Posterior vena cava (tissue), 2 donors: ENCODE results near the gene HDAC2. TPM values are rescaled to one million over a fixed set of nuclear protein-coding genes. Genes with fewer than 3 reads are reported as not detected.
"Not testable (repeated sequence)": the region's sequence is repeated elsewhere in the genome, so short reads cannot be mapped to it uniquely, and the experiment has no call there.

ENCODE experiments used
- DNase-seq: peaks from one replicate; pipeline ENCODE4 v3.0.0-alpha.2; 2020; ENCODE audit warnings: low spot score
- intact Hi-C, 2 donors: fragments of 100-400 bp; cut with DNase I; formaldehyde crosslinking; loops; one replicate each; pipeline versions ENCODE4 v1.14.1 to v1.14.2; 2022 to 2023
- long read RNA-seq, 2 donors: library from polyadenylated mRNA; unstranded; transcript quantifications; one replicate each; pipeline ENCODE4 v2.0.0, GENCODE V29; 2020 to 2021
- total RNA-seq, 2 donors: library from RNA; stranded (reverse); fragmentation: NEBNext Ultra II Directional; extraction: Animal tissue kit (Norgen Biotek cat#: 25700); gene quantifications; one replicate each; pipeline ENCODE4 v1.2.1, GENCODE V29; 2021
- donor health status: DM: yes; HTN: yes; CAD: no.
- donor health status: DM: yes; HTN: yes; CAD: no.

HDAC2 gene
- 10 to 100 TPM; 54.5 to 63.6 TPM for total RNA-seq
- long read RNA-seq, donor 1, full-length matches to known transcripts: 33 of 41 reads
- long read RNA-seq, donor 1, partial matches to known transcripts: 8 of 41 reads
- long read RNA-seq, donor 1, other reads (novel, unspliced or antisense): 0 of 41 reads
- long read RNA-seq, donor 2, full-length matches to known transcripts: 143 of 273 reads
- long read RNA-seq, donor 2, partial matches to known transcripts: 119 of 273 reads
- long read RNA-seq, donor 2, other reads (novel, unspliced or antisense): 11 of 273 reads

DNA sequence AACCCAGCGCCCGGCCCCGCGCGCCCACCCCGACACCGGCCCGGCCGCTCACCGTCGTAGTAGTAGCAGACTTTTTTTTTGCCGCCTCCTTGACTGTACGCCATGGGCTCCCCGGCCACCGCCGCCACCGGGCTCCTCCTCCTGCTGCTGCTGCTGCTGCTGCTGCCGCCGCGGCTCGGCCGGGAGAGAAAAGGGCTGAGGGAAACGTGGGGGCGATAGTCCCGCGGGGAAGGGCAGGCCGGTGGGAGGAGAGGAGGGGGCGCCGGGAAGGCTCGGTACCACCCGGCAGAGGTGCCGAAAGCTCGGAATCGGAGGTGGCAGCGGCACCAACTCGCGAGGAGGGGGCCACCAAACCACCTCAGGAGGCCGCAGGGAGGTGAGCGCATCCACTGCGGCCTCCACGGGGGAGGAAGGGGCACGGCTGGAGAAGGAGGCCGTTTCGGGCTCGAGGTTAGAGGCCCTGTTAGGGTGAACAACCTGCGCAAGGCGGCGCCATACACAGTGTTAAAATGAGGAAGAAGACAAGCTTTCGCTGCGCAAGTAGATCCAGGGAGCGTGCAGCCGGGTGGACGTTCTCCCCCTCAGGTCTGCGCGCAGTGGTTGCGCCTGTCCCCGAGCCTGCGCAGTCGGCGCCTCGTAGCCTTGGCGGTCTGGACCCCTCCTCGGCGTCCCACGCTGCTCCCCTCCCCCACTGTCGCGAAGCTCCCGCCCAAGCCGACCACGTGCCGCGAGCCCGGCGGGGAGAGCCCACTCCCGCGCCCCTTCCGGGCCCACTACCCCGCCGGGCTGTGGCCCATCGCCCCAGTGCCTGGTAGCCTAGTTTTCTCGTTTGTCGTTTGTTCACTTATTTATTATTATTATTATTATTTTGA is at the start of gene HDAC2:
TSS of gene HDAC2 (minus strand) at position 344 of the 872 bp plus-strand sequence. CDS start at position 104, 240 bp downstream.
- DNase-seq: peak; percentile 95
- intact Hi-C loops: loop anchor here in 1 of 2 donors (10.0 kb wide), 1 partner anchor 134 kb away; no protein-coding TSS in a partner anchor

DNA sequence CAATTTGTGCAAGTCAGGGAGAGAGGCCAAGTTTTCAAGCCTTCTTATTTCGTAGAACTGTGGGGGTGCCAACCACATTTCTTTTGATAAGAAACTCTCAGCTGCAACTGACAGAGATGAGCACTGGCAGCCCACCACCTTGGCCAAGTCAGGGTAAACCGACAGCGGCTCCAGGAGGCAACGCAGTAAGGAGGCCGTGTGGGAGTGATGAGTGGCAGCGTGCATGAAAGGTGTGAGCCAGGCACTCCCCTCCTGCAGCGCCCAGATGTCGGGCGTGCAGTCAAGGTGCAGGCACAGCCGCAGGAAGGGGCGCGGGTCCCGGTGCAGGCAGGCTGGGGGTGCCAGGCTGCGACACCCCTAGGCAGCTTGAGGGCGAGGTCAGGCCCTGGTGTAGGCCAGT is 49.2 kb upstream of the HDAC2 start:
- intact Hi-C loops: no loop called here

DNA sequence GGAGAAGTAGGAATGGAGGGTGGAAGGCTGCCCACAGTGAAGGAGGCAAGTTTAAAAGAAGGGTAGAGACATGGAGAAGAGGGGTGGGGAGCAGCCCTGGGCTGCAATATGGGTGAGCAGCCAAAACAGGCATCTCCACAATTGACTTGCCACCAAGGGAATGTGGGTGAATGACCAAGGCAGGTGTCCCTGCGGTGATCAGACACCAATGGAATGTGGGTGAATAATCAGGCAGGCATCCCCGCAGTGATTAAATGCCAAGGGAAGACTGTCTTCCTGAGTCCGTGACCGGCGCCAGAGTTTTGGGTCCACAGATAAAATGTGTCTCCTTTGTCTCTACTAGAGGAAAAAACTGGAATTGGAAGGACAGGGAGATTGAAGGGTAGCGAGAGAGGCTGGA is 46.2 kb upstream of the HDAC2 start:
- DNase-seq, intact Hi-C loops: not testable (repeated sequence)

More for the DNA sequence above, 49.2 kb upstream of the HDAC2 start:
- no peak for DNase-seq

DNA sequence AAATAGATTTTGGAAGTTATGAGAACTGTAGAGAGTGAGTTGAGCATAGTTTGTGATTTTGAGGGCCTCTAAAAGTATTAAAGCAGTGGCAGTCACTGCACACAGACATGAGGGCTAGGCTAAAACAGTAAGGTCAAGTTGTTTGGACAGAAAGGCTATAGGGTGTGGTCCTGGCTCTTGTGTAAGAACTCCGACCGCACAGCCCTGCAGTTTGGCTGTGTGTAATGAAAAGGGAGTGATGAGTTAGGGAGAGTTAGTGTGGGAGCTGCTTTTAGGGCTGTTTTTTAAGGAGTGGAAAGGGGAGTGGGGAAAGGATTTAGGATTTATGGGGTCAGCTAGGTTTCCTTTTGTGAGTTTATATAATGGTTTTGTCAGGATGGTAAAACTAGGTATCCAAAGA is 43.2 kb upstream of the HDAC2 start:
- DNase-seq, intact Hi-C loops: not testable (repeated sequence)

DNA sequence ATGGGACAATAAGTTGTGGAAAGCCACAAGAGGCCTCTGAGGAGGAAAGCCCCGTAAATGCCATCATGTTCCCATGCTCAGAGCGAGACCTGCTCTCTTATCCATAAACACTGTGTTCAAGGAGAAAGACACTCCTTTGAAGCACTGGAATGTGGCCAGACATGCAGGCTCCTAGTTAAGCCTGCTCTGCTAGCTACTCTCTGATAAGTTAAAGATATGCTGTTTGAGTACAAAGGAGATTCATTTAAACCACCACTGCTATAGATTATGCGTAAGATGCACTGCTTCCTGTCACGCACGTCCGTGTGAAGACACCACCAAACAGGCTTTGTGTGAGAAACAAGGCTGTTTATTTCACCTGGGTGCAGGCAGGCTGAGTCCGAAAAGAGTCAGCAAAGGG is 40.5 kb upstream of the HDAC2 start:
- DNase-seq, intact Hi-C loops: not testable (repeated sequence)

DNA sequence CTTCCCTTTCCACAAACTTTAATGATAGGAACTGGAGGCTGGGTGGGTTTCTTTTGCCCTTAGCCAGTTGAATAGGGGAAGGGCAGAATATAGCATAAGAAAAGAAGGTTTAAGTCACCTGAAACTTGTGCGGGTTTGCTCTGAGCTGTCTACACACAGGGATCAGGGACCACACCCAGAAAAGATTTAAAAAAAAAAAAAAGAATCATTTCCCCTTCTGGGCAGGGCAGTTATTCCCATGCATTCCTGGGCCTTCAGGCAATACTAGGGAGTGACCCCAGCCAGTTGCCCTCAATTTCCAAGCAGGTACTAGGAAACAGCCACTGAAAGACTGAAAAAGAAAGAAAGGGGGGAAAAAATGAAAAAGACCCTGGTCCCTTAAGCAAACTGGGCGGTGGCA is 39.6 kb upstream of the HDAC2 start:
- intact Hi-C loops: no loop called here
- DNase-seq: no peak

DNA sequence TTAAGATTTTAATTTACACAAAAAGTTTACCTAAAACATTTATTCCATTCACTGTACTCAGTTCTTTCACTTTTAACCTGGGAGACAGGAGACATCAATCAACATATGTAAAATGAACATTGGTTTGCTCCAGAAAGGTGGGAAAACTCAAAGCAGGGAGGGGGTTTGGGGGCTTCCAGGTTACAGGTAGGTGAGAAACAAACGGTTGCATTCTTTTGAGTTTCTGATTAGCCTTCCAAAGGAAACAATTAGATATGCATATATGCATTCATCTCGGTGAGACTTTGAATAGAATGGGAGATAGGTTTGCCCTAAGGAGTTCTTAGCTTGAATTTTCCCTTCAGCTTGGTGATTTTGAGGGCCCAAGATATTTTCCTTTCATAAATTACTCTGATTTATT is 38.2 kb upstream of the HDAC2 start:
- intact Hi-C loops: no loop called here
- no peak for DNase-seq

DNA sequence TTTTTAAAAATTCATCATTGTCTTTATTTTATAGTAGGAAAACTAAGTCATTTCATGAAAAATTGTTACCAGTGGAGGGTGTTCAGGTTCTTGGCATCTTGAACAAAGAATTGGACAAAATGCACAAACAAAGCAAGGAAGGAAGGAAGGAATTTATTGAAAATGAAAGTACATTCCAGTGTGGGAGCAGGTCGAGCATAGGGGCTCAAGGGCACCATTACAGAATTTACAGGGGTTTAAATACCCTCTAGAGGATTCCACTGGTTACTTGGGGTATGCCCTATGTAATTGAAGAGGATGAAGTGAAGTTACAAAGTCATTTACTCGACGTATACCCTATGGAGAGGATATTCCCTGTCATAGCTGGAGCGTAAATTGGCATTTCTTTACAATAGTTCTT is 37.4 kb upstream of the HDAC2 start:
- DNase-seq: no peak
- intact Hi-C loops: no loop called here

DNA sequence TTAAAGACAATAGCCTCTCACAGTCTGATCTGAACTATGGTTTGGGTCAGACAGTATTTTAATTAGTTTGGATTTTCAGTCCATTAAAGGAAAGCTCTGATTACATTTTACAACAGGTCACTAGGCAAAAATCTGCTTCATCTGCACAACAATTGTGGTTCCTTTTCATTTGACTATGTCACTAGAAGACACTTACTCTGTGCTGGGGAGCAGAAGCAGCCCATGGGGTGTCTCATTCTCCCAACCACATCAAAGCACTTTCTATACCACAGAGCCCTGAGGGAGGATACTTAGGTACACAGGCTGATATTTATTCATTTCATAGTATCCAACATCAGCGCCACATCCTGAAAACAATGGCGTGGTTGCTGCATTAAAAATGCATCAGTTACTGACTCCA is 36.6 kb upstream of the HDAC2 start:
- intact Hi-C loops: no loop called here
- no peak for DNase-seq

DNA sequence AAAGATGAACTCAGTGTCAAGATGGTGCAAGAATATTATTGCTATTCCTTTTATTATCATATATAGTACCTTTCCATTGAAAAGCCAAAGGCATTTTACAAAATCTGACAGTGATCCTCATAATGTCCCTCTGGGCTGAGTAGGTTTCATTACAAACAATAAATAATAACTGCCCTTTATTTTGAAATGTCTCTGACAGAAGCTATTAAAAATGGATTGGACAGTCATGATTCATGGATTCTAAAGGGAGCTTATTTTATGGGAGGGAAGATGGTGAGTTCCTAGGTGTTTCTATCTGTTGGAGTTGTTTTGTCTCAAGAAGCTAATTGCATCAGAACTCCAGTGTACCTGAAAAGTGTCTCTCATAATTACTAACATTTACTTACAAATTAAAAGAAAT is 30.4 kb upstream of the HDAC2 start:
- DNase-seq: no peak
- intact Hi-C loops: no loop called here

DNA sequence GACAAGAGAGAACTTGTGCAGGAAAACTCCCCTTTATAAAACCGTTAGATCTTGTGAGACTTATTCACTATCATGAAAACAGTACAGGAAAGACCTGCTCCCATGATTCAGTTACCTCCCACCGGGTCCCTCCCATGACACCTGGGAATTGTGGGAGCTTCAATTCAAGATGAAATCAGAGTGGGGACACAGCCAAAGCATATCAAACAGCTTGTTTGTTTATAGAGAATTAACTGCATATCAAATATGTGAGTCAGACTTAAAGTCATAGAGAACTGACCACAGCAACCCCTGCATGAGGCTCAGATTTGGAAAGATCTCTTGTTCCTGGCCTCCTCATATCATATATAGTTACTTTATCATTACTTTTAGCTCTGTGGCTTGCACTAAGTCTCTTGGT is 29.1 kb upstream of the HDAC2 start:
- intact Hi-C loops: no loop called here
- no peak for DNase-seq

DNA sequence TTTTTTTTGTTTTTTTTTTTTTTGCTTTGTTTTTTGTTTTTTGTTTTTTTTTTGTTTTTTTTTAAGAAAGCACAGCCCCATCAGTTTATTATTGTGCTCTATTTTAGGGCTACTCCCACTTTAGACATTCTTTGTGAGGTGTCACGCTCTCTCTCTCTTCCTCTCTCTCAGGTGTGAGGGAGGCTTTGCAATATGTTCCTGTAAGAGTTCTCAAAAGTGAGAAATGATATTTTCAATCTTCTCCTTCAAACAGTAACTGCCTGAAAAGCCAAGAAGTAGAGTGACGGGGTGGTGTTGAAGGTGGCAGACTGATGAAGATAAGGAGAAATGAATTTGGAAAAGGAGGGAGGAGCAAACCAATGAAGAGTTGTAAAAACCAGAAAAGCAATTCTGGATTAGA is 28.3 kb upstream of the HDAC2 start:
- intact Hi-C loops: no loop called here
- no peak for DNase-seq

DNA sequence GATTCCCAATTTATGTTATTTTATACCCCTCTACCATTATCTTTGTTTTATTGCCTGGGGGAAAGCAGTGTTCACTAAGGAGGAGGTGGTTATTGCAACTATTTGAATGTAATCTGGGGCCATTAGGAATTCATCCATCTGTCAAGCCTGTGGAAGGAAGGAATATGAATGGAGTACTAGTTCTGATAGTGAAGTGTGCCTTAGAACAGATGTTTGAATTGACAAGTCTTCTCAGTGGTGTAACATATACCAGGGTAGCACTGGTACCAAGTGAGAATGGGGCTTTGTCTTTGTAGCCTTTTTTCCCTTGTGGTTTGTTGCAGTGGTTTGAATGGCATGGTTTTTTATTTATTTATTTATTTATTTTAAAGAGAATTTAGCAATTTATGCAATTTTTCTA is 27.9 kb upstream of the HDAC2 start:
- DNase-seq: no peak
- intact Hi-C loops: no loop called here

DNA sequence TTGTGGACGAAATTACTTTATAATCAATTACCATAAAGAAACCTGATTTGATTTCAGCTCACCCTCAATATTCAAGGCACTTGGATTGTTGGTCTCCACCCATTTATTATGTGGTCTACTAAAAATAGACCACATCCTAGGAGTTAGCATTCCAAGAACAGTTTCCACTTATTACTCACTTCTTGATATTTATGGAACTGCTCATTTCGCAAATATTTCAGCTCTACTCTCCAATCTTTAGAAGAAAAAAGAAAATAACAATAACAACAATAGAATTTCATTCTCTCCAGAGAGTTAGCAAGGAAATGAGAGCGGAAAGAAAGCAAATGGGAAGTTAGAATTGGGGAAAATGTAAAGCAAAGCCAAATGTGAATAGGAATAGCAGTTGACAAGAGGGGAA is 26.2 kb upstream of the HDAC2 start:
- intact Hi-C loops: no loop called here
- DNase-seq: no peak

DNA sequence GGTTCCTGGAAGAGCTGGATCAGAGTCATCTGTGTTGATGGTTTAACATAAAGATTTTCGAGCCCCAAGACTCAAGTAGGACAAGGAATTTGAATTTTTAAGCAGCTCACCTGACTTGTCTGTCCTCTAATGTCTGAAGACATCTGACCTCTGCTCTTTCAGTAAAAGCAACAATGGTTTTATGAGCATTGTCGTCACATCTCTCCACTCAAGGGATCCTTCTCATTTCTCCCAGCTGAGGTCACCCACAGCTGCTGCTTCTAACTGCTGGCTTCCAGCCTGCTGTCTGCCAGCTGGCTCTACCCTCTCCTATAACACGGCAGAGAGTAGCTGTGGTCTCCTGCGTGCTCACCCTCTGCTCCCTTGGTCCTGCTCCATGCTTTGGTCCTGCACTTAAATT is 24.7 kb upstream of the HDAC2 start:
- DNase-seq: no peak
- intact Hi-C loops: no loop called here

DNA sequence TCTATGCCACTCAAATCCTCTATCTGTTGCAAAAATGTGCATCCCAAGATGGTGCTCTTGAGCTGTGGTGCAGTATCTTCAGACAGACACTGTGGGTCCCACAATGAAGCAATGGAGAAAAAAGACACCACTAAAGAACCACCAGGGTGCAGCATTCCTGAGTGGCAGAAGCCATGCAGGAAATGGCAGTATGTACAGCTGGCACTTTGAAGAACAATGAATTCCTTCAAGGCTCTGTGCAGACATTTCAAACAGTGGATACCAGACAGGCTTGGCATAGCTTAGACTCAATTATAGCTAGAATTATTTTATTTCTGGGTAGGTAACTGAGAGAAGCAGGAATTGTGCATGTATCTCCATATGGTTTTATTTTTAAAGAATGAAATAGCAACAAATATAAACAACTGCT is 24.0 kb upstream of the HDAC2 start:
- intact Hi-C loops: loop anchor here in 1 of 2 donors (5.0 kb wide), 1 partner anchor 112 kb away; no protein-coding TSS in a partner anchor
- no peak for DNase-seq

DNA sequence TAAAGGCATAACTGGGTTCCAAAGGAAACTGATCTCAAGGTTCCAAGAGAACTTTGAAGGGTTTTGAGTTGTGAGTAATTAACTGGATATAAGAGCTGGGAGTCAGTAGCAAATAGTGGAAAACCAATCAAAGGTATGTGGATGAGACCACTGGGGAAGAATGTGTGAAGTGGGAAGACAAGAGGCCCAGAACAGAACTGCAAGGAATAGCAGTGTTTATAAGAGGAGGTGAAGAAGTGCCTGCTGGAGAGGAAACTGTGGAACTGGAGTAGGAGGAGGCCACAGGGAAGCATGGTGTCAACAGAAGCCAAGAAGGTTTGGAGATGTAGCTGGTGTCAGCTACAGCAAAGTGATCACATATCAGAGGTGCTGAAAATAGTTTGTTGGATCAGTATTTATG is 18.7 kb upstream of the HDAC2 start:
- intact Hi-C loops: loop anchor here in 1 of 2 donors (5.0 kb wide), 1 partner anchor 118 kb away; no protein-coding TSS in a partner anchor
- no peak for DNase-seq

DNA sequence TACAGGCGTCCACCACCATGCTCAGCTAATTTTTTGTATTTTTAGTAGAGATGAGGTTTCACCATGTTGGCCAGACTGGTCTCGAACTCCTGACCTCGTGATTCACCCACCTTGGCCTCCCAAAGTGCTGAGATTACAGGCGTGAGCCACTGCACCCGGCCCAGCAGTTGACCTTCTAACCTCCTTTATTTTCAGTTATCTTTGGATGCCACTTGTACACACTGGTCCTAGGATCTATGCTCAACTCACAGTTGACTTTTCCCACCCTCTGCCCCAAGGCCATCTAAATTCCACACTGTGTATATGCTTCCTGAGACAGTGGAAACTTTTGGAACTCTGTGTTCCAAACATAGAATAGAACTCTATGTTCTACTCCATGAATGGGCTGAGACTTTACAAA is 11.7 kb upstream of the HDAC2 start:
- intact Hi-C loops, DNase-seq: not testable (repeated sequence)

DNA sequence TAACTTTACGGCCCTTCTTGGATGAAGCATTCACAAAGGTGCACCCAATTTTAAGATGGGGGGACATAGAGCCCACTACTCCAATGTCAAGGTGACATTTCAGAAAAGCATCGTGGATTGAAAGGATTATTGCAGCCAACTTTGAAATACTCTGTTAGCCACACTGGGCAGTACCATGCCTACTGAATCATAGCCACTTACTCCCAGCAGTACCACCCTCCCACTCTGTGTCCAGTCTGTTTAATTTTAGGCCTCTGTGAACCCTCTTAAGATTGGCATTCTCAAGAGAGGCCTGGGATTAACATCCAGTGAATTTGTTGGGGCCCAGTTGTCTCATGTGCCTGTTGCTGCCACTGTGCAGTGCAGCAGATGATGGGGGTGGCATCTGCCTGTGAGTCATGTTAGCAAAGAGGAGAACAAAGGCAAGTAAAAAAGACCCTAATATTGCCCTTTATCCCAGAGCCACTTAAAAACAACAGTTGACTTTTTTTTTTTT is 11.2 kb upstream of the HDAC2 start:
- intact Hi-C loops: no loop called here
- DNase-seq: no peak

DNA sequence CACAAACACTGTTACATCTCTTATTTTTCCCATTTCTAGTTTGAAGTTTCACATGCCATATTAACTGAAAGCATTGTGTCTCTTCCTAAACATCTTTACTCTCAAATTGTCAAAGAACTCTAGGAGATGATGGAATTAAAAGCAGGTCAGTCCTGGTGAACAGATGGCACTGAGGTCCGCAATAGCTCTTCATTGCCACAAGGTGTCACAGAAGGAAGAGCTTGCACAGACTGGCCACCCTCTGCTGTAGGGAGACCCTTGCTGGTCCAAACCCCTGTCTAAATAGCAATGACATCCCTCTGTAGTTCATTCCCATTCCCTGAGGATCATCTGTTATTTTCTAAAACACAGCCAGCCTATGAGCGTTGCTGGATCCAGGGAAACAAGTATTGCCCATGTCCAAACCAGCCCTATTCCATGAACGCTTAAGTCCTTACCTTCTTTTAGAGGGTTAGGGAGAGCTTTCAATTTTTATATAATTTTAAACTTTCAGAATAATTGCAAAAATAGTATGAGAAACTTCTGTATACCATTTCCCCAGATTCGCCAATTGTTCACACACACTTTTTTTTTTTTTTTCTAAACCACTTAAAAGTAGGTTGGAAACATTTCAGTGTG is 10.1 kb upstream of the HDAC2 start:
- DNase-seq: no peak
- intact Hi-C loops: no loop called here
